ENCODE data around the gene ZC2HC1C. TPM values are rescaled to one million over a fixed set of nuclear protein-coding genes. Genes with fewer than 3 reads are reported as not detected.
A peak's percentile ranks its signal among the peaks of the same experiment; 100 is the strongest.

Gene ZC2HC1C
- total and polyA plus RNA-seq, 2 of the 13 experiments (the other 11 are each of a cell fraction or from before 2014, with no cell fraction given), result 3.3 to 3.5 TPM

- TF ChIP-seq, protein P1, sequence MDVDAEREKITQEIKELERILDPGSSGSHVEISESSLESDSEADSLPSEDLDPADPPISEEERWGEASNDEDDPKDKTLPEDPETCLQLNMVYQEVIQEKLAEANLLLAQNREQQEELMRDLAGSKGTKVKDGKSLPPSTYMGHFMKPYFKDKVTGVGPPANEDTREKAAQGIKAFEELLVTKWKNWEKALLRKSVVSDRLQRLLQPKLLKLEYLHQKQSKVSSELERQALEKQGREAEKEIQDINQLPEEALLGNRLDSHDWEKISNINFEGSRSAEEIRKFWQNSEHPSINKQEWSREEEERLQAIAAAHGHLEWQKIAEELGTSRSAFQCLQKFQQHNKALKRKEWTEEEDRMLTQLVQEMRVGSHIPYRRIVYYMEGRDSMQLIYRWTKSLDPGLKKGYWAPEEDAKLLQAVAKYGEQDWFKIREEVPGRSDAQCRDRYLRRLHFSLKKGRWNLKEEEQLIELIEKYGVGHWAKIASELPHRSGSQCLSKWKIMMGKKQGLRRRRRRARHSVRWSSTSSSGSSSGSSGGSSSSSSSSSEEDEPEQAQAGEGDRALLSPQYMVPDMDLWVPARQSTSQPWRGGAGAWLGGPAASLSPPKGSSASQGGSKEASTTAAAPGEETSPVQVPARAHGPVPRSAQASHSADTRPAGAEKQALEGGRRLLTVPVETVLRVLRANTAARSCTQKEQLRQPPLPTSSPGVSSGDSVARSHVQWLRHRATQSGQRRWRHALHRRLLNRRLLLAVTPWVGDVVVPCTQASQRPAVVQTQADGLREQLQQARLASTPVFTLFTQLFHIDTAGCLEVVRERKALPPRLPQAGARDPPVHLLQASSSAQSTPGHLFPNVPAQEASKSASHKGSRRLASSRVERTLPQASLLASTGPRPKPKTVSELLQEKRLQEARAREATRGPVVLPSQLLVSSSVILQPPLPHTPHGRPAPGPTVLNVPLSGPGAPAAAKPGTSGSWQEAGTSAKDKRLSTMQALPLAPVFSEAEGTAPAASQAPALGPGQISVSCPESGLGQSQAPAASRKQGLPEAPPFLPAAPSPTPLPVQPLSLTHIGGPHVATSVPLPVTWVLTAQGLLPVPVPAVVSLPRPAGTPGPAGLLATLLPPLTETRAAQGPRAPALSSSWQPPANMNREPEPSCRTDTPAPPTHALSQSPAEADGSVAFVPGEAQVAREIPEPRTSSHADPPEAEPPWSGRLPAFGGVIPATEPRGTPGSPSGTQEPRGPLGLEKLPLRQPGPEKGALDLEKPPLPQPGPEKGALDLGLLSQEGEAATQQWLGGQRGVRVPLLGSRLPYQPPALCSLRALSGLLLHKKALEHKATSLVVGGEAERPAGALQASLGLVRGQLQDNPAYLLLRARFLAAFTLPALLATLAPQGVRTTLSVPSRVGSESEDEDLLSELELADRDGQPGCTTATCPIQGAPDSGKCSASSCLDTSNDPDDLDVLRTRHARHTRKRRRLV (CRISPR knock-in tag; IDR thresholded peaks at IDR 0.05), result peak; percentile 57; the same call in 1 of the 2 replicates
- TF ChIP-seq ZFP82 (CRISPR knock-in tag; IDR thresholded peaks at IDR 0.05; ENCODE audit: borderline replicate concordance), result no peak
- 0 out of 2 replicates have a peak, but pooled peaks have one; percentile 27 for TF ChIP-seq MLXIP (CRISPR knock-in tag; IDR thresholded peaks at IDR 0.05; ENCODE audit: borderline replicate concordance)
- peak; percentile 33 for TF ChIP-seq FOXA3 (CRISPR knock-in tag; IDR thresholded peaks at IDR 0.05)
- TF ChIP-seq ZNF598 (CRISPR knock-in tag; IDR thresholded peaks at IDR 0.05; ENCODE audit: borderline replicate concordance), result peak; percentile 77; the same call in 1 of the 2 replicates
- TF ChIP-seq, protein P2, sequence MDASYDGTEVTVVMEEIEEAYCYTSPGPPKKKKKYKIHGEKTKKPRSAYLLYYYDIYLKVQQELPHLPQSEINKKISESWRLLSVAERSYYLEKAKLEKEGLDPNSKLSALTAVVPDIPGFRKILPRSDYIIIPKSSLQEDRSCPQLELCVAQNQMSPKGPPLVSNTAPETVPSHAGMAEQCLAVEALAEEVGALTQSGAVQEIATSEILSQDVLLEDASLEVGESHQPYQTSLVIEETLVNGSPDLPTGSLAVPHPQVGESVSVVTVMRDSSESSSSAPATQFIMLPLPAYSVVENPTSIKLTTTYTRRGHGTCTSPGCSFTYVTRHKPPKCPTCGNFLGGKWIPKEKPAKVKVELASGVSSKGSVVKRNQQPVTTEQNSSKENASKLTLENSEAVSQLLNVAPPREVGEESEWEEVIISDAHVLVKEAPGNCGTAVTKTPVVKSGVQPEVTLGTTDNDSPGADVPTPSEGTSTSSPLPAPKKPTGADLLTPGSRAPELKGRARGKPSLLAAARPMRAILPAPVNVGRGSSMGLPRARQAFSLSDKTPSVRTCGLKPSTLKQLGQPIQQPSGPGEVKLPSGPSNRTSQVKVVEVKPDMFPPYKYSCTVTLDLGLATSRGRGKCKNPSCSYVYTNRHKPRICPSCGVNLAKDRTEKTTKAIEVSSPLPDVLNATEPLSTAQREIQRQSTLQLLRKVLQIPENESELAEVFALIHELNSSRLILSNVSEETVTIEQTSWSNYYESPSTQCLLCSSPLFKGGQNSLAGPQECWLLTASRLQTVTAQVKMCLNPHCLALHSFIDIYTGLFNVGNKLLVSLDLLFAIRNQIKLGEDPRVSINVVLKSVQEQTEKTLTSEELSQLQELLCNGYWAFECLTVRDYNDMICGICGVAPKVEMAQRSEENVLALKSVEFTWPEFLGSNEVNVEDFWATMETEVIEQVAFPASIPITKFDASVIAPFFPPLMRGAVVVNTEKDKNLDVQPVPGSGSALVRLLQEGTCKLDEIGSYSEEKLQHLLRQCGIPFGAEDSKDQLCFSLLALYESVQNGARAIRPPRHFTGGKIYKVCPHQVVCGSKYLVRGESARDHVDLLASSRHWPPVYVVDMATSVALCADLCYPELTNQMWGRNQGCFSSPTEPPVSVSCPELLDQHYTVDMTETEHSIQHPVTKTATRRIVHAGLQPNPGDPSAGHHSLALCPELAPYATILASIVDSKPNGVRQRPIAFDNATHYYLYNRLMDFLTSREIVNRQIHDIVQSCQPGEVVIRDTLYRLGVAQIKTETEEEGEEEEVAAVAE (CRISPR knock-in tag; IDR thresholded peaks at IDR 0.05; ENCODE audit: borderline replicate concordance), result peak; percentile 84; the same call in 1 of the 2 replicates
- TF ChIP-seq ZMYM2 (CRISPR knock-in tag; IDR thresholded peaks at IDR 0.05), result no peak
- peak; percentile 61 for TF ChIP-seq ZNF124 (CRISPR knock-in tag; IDR thresholded peaks at IDR 0.05)
- TF ChIP-seq ZNF883 (CRISPR knock-in tag; IDR thresholded peaks at IDR 0.05; ENCODE audit: not compliant biosample characterization), result peak; percentile 76
- peak; percentile 47; the same call in 1 of the 2 replicates for TF ChIP-seq EEA1 (CRISPR knock-in tag; IDR thresholded peaks at IDR 0.05; ENCODE audit: borderline replicate concordance)
- TF ChIP-seq ZNF782 (CRISPR knock-in tag; IDR thresholded peaks at IDR 0.05; ENCODE audit: borderline replicate concordance), result peak; percentile 87; the same call in 1 of the 2 replicates
- TF ChIP-seq, protein P3, sequence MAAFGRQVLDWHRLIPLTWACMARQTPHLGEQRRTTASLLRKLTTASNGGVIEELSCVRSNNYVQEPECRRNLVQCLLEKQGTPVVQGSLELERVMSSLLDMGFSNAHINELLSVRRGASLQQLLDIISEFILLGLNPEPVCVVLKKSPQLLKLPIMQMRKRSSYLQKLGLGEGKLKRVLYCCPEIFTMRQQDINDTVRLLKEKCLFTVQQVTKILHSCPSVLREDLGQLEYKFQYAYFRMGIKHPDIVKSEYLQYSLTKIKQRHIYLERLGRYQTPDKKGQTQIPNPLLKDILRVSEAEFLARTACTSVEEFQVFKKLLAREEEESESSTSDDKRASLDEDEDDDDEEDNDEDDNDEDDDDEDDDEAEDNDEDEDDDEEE (CRISPR knock-in tag; IDR thresholded peaks at IDR 0.05), result peak; percentile 89
These were observed 57.4 kb downstream of the ZC2HC1C start, which contains the start of gene NEK9 (continued) for GRCh38 chr14:75126679-75127473.
